Glutamatergic neuron (in vitro differentiated cells): ENCODE measurements around the gene PPP2R2B. TPM values are rescaled to one million over a fixed set of nuclear protein-coding genes. Genes with fewer than 3 reads are reported as not detected.

ENCODE experiments used
- DNase-seq: peaks from one replicate; pipeline ENCODE4 v3.0.0; 2022
- H3K27ac Mint-ChIP-seq: one replicate; pipeline ENCODE4 v1.8.0; 2020; ENCODE audit warnings: mild to moderate bottlenecking, mixed read lengths, inconsistent platforms; ENCODE audit not compliant: unreplicated experiment
- H3K27me3 Mint-ChIP-seq: one replicate; pipeline ENCODE4 v1.8.0; 2020; ENCODE audit warnings: mild to moderate bottlenecking, moderate library complexity, mixed read lengths, inconsistent platforms; ENCODE audit not compliant: unreplicated experiment
- H3K36me3 Mint-ChIP-seq: one replicate; pipeline ENCODE4 v1.8.0; 2020; ENCODE audit warnings: mild to moderate bottlenecking, mixed read lengths, inconsistent platforms; ENCODE audit not compliant: unreplicated experiment
- H3K4me1 Mint-ChIP-seq: one replicate; pipeline ENCODE4 v1.8.0; 2020; ENCODE audit warnings: mild to moderate bottlenecking, low read depth, mixed read lengths, inconsistent platforms; ENCODE audit not compliant: unreplicated experiment
- H3K4me3 Mint-ChIP-seq: one replicate; pipeline ENCODE4 v1.8.0; 2020; ENCODE audit warnings: mild to moderate bottlenecking, mixed read lengths, inconsistent platforms; ENCODE audit not compliant: unreplicated experiment
- H3K9me3 Mint-ChIP-seq: one replicate; pipeline ENCODE4 v1.8.0; 2020; ENCODE audit warnings: mild to moderate bottlenecking, moderate library complexity, mixed read lengths, inconsistent platforms; ENCODE audit not compliant: unreplicated experiment
- CTCF ChIP-seq: fragments of 200-600 bp; sonication (generic); IDR thresholded peaks from one replicate; pipeline ENCODE4 v1.5.0; 2021; ENCODE audit not compliant: partially characterized antibody, unreplicated experiment
- total RNA-seq: library from RNA; stranded (reverse); fragmentation: NEBNext Ultra II Directional; extraction: Animal tissue kit (Norgen Biotek cat#: 25700); gene quantifications from one replicate; pipeline ENCODE4 v1.2.1, GENCODE V29; 2021; ENCODE audit not compliant: unreplicated experiment

The PPP2R2B gene
- total RNA-seq, 1 donor from 2014 or later: 11.4 TPM

GRCh38 chr5:146717951-146718350 lies 160.6 kb downstream of the PPP2R2B start:
- H3K4me1 Mint-ChIP-seq: peaks cover 2% of the 10 kb centered on the region

GRCh38 chr5:146716636-146717035 lies 161.9 kb downstream of the PPP2R2B start:
- Mint-ChIP-seq H3K9me3 (no peaks in the 10 kb centered on the region), H3K36me3 (no peaks in the 10 kb centered on the region), H3K27ac (no peak overlapping the region), H3K27me3 (peaks cover 2% of the 10 kb centered on the region), H3K4me1 (peaks cover 2% of the 10 kb centered on the region), H3K4me3 (no peak overlapping the region)
- TF ChIP-seq CTCF: no peak
- no peak for DNase-seq

More at GRCh38 chr5:146717951-146718350, 160.6 kb downstream of the PPP2R2B start:
- Mint-ChIP-seq H3K36me3 (no peaks in the 10 kb centered on the region), H3K9me3 (no peaks in the 10 kb centered on the region), H3K4me3 (no peak overlapping the region), H3K27ac (no peak overlapping the region), H3K27me3 (peaks cover 2% of the 10 kb centered on the region)
- TF ChIP-seq CTCF: no peak
- no peak for DNase-seq

- Mint-ChIP-seq H3K27me3 (no peaks in the 10 kb centered on the region), H3K36me3 (no peaks in the 10 kb centered on the region), H3K27ac (no peak overlapping the region), H3K4me3 (no peak overlapping the region), H3K4me1 (no peaks in the 10 kb centered on the region), H3K9me3 (peaks cover 2% of the 10 kb centered on the region)
- TF ChIP-seq CTCF: no peak
- no peak for DNase-seq
Observed at GRCh38 chr5:146710348-146710747, 168.2 kb downstream of the PPP2R2B start.

GRCh38 chr5:146707316-146707715 lies 171.2 kb downstream of the PPP2R2B start:
- Mint-ChIP-seq H3K4me1 (no peaks in the 10 kb centered on the region), H3K36me3 (no peaks in the 10 kb centered on the region), H3K4me3 (no peak overlapping the region), H3K27me3 (no peaks in the 10 kb centered on the region), H3K9me3 (peaks cover 2% of the 10 kb centered on the region), H3K27ac (no peak overlapping the region)
- no peak for TF ChIP-seq CTCF
- DNase-seq: no peak

- no peak for TF ChIP-seq CTCF
- H3K27me3 Mint-ChIP-seq: no peaks in the 10 kb centered on the region
- H3K4me3 Mint-ChIP-seq: no peak overlapping the region
- no peak for DNase-seq
- peaks cover 2% of the 10 kb centered on the region for H3K9me3 Mint-ChIP-seq
- H3K27ac Mint-ChIP-seq: no peak overlapping the region
- no peaks in the 10 kb centered on the region for H3K36me3 Mint-ChIP-seq
- H3K4me1 Mint-ChIP-seq: no peaks in the 10 kb centered on the region
Observed at GRCh38 chr5:146706321-146706972, 172.1 kb downstream of the PPP2R2B start.
